Gastrocnemius medialis (tissue), 4 donors: ENCODE results near the gene RIMS4.

Source experiments
- CTCF ChIP-seq, 5 experiments: fragments of 450-650 bp in 3 of 5; fragments of 200-600 bp in 2 of 5; sonication (generic) in 2 of 5; IDR thresholded peaks in 4 of 5; conservative IDR thresholded peaks in 1 of 5; 1 replicate in 4 of 5; 2 replicates in 1 of 5; pipeline ENCODE4 v1.5.1; 2016 to 2019; ENCODE audit warnings: antibody characterized with exemption in 5 of 5, mild to moderate bottlenecking in 3 of 5, moderate library complexity in 3 of 5
- POLR2A ChIP-seq, 2 donors: fragments of 450-650 bp; IDR thresholded peaks; one replicate each; pipeline ENCODE4 v1.6.1; 2017; ENCODE audit warnings: antibody characterized with exemption in 2 of 2, mild to moderate bottlenecking in 2 of 2, moderate library complexity in 2 of 2

DNA sequence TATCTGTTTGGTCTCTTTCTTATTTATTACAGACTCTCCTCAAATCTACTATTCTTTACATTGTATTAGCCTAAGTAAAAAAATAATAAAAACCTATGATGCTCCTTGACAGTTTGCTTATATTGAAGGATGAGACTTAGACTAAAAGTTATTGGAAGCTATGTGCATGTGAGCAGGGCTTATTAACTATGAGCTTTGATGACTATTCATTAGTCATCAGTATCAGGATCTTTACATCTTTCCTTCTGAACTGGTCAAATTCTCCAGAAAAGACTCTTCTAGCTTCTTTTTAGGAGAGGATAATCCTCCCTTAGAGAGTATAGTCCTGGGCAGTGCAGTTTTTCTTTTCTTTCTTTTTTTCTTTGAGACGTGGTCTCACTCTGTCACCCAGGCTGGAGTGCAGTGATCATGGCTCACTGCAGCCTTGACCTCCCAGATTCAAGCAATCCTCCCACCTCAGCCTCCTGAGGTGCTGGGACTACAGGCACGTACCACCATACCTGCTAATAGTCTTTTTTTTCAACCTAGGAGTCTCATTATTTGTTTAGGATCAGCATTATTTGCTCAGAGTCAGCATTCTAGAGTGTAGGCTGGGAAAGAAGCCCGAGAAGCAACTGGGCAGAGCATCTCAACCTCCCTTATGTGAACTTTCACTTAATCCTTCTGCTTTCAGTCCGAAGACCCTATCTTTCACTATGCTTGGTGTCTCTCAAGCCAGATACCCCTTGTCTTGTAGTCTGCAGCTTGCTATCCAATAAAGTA, 38.1 kb upstream of the RIMS4 start:
- TF ChIP-seq POLR2A (IDR thresholded peaks at IDR 0.05) (no peak), CTCF (IDR thresholded peaks at IDR 0.05 in 4 of 5, conservative IDR thresholded peaks at IDR 0.05 in 1 of 5) (no peak)
